ENCODE data around the gene TGM5. TPM values are rescaled to one million over a fixed set of nuclear protein-coding genes. Genes with fewer than 3 reads are reported as not detected.
"Not testable (repeated sequence)": the region's sequence is repeated elsewhere in the genome, so short reads cannot be mapped to it uniquely, and the experiment has no call there.

Gene TGM5
- total and polyA plus RNA-seq, 2 experiments from 2014 or later = not detected

DNA sequence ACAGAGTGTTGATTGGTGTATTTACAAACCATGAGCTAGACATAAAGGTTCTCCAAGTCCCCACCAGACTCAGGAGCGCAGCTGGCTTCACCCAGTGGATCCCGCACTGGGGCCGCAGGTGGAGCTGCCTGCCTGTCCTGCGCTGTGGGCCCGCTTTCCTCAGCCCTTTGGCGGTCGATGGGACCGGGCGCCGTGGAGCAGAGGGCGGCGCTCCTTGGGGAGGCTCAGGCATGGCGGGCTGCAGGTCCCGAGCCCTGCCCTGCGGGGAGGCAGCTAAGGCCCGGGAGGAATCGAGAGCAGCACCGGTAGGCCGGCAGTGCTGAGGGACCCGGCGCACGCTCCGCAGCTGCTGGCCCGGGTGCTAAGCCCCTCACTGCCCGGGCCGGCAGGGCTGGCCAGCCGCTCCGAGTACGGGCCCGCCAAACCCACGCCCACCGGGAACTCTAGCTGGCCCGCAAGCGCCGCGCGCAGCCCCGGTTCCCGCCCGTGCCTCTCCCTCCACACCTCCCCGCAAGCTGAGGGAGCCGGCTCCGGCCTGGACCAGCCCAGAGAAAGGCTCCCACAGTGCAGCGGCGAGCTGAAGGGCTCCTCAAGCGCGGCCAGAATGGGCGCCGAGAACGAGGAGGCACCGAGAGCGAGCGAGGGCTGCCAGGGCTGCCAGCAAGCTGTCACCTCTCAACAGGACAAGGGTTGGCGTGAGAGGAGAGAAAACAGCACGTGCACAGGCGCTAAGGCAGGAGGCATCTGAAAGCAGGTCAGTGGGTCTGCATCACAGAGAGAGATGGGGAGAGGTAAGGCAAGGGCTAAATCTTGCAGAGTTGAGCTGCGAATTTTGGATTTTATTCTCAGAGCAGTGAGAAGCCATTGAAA, 40.1 kb downstream of the TGM5 start:
- H3K4me1 Mint-ChIP-seq = no peaks in the 10 kb centered on the region
- H3K36me3 ChIP-seq (ENCODE audit: insufficient read depth) = no peaks in the 10 kb centered on the region
- H3K4me3 Mint-ChIP-seq = no peak overlapping the region

DNA sequence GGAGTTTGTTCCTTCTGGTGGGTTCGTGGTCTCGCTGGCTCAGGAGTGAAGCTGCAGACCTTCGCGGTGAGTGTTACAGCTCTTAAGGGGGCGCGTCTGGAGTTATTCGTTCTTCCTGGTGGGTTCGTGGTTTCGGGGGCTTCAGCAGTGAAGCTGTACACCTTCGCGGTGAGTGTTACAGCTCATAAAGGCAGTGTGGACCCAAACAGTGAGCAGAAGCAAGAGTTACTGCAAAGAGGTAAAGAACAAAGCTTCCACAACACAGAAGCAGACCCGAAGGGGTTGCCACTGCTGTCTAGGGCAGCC, 40.8 kb downstream of the TGM5 start:
- not testable (repeated sequence) for ATAC-seq; H3K4me3 Mint-ChIP-seq; DNase-seq (ENCODE audit: low spot score); H3K27me3 ChIP-seq (ENCODE audit: insufficient read depth); H3K4me1 ChIP-seq (ENCODE audit: insufficient read depth); H3K4me1 Mint-ChIP-seq; H3K27me3 Mint-ChIP-seq (ENCODE audit: insufficient read depth, low read depth, poor library complexity); H3K36me3 ChIP-seq (ENCODE audit: insufficient read depth); H3K36me3 Mint-ChIP-seq (ENCODE audit: low read depth); H3K9me3 Mint-ChIP-seq; H3K27ac ChIP-seq (ENCODE audit: low read depth); H3K27ac Mint-ChIP-seq; H3K79me2 ChIP-seq (replicated peaks; ENCODE audit: insufficient read depth); H4K20me1 ChIP-seq (replicated peaks; ENCODE audit: insufficient read depth); H3K4me3 ChIP-seq; H3K9me2 ChIP-seq (ENCODE audit: insufficient read depth); H3K4me2 ChIP-seq; H3F3A ChIP-seq (replicated peaks; ENCODE audit: low read depth)
- peak overlapping the region; percentile 8; the same call in 1 of the 2 replicates for H2AFZ ChIP-seq

More for the DNA sequence above, 40.1 kb downstream of the TGM5 start:
- peak overlapping the region; percentile 63; the same call in 1 of the 2 replicates for H2AFZ ChIP-seq
- H3K27ac ChIP-seq (ENCODE audit: low read depth) = no peak overlapping the region
- peaks cover 6% of the 10 kb centered on the region for H3K27me3 Mint-ChIP-seq (ENCODE audit: insufficient read depth, low read depth, poor library complexity)
- no peaks in the 10 kb centered on the region for H4K20me1 ChIP-seq (replicated peaks; ENCODE audit: insufficient read depth)
- TF ChIP-seq EZH2 (IDR thresholded peaks at IDR 0.05; ENCODE audit: low read depth, unreplicated experiment) (no peak), EZH2phosphoT487 (IDR thresholded peaks at IDR 0.05; ENCODE audit: unreplicated experiment) (no peak), NANOG (IDR thresholded peaks at IDR 0.05; ENCODE audit: borderline replicate concordance) (no peak)
- TF ChIP-seq, protein P1, sequence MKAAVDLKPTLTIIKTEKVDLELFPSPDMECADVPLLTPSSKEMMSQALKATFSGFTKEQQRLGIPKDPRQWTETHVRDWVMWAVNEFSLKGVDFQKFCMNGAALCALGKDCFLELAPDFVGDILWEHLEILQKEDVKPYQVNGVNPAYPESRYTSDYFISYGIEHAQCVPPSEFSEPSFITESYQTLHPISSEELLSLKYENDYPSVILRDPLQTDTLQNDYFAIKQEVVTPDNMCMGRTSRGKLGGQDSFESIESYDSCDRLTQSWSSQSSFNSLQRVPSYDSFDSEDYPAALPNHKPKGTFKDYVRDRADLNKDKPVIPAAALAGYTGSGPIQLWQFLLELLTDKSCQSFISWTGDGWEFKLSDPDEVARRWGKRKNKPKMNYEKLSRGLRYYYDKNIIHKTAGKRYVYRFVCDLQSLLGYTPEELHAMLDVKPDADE (IDR thresholded peaks at IDR 0.05) = no peak
- TF ChIP-seq, protein P2, sequence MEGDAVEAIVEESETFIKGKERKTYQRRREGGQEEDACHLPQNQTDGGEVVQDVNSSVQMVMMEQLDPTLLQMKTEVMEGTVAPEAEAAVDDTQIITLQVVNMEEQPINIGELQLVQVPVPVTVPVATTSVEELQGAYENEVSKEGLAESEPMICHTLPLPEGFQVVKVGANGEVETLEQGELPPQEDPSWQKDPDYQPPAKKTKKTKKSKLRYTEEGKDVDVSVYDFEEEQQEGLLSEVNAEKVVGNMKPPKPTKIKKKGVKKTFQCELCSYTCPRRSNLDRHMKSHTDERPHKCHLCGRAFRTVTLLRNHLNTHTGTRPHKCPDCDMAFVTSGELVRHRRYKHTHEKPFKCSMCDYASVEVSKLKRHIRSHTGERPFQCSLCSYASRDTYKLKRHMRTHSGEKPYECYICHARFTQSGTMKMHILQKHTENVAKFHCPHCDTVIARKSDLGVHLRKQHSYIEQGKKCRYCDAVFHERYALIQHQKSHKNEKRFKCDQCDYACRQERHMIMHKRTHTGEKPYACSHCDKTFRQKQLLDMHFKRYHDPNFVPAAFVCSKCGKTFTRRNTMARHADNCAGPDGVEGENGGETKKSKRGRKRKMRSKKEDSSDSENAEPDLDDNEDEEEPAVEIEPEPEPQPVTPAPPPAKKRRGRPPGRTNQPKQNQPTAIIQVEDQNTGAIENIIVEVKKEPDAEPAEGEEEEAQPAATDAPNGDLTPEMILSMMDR (conservative IDR thresholded peaks at IDR 0.05; ENCODE audit: low read depth in 2 of 2) = no peak
- TF ChIP-seq, protein P3, sequence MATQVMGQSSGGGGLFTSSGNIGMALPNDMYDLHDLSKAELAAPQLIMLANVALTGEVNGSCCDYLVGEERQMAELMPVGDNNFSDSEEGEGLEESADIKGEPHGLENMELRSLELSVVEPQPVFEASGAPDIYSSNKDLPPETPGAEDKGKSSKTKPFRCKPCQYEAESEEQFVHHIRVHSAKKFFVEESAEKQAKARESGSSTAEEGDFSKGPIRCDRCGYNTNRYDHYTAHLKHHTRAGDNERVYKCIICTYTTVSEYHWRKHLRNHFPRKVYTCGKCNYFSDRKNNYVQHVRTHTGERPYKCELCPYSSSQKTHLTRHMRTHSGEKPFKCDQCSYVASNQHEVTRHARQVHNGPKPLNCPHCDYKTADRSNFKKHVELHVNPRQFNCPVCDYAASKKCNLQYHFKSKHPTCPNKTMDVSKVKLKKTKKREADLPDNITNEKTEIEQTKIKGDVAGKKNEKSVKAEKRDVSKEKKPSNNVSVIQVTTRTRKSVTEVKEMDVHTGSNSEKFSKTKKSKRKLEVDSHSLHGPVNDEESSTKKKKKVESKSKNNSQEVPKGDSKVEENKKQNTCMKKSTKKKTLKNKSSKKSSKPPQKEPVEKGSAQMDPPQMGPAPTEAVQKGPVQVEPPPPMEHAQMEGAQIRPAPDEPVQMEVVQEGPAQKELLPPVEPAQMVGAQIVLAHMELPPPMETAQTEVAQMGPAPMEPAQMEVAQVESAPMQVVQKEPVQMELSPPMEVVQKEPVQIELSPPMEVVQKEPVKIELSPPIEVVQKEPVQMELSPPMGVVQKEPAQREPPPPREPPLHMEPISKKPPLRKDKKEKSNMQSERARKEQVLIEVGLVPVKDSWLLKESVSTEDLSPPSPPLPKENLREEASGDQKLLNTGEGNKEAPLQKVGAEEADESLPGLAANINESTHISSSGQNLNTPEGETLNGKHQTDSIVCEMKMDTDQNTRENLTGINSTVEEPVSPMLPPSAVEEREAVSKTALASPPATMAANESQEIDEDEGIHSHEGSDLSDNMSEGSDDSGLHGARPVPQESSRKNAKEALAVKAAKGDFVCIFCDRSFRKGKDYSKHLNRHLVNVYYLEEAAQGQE (IDR thresholded peaks at IDR 0.05; ENCODE audit: unreplicated experiment) = no peak
- H3K27ac Mint-ChIP-seq = no peak overlapping the region
- H3K4me1 ChIP-seq (ENCODE audit: insufficient read depth) = no peaks in the 10 kb centered on the region
- DNase-seq (ENCODE audit: low spot score) (no peak), ATAC-seq (peak; percentile 51)
- H3K27me3 ChIP-seq (ENCODE audit: insufficient read depth) = no peaks in the 10 kb centered on the region
- H3K9me3 Mint-ChIP-seq = no peaks in the 10 kb centered on the region; the same call in 2 of the 3 replicates
- no peak overlapping the region for H3K4me2 ChIP-seq
- no peak overlapping the region for H3K4me3 ChIP-seq
- no peaks in the 10 kb centered on the region for H3K79me2 ChIP-seq (replicated peaks; ENCODE audit: insufficient read depth)
- no peaks in the 10 kb centered on the region for H3K9me2 ChIP-seq (ENCODE audit: insufficient read depth)
- H3F3A ChIP-seq (replicated peaks; ENCODE audit: low read depth) = no peaks in the 10 kb centered on the region
- no peaks in the 10 kb centered on the region for H3K36me3 Mint-ChIP-seq (ENCODE audit: low read depth)
